ENCODE data around the gene SLC9A9.

SLC9A9 gene

GRCh38 chr3:143232981-143233380 is 615.3 kb downstream of the SLC9A9 start:
- DNase-seq: no peak

- DNase-seq: no peak
These were observed 619.9 kb downstream of the SLC9A9 start for GRCh38 chr3:143228405-143228804.

GRCh38 chr3:143226678-143227291 is 621.5 kb downstream of the SLC9A9 start:
- no peak for DNase-seq

- DNase-seq: no peak
These were observed 623.6 kb downstream of the SLC9A9 start for GRCh38 chr3:143224716-143225115.

- no peak for DNase-seq
These were observed 625.3 kb downstream of the SLC9A9 start for GRCh38 chr3:143222981-143223380.

- DNase-seq: no peak
These were observed 625.8 kb downstream of the SLC9A9 start for GRCh38 chr3:143222505-143222904.

GRCh38 chr3:143221446-143221845 is 626.8 kb downstream of the SLC9A9 start:
- no peak for DNase-seq

GRCh38 chr3:143220741-143221140 is 627.5 kb downstream of the SLC9A9 start:
- no peak for DNase-seq

- DNase-seq: no peak
These were observed 630.0 kb downstream of the SLC9A9 start for GRCh38 chr3:143218166-143218835.

GRCh38 chr3:143217283-143217682 is 631.0 kb downstream of the SLC9A9 start:
- no peak for DNase-seq

GRCh38 chr3:143216709-143217182 is 631.5 kb downstream of the SLC9A9 start:
- no peak for DNase-seq
